NCI-H1048 (cell line): ENCODE data around the gene NDUFA8.

Experiments
- DNase-seq: peaks from one replicate; lab custom pipeline; 2025; lab: John Stamatoyannopoulos, UW

Gene NDUFA8

DNA sequence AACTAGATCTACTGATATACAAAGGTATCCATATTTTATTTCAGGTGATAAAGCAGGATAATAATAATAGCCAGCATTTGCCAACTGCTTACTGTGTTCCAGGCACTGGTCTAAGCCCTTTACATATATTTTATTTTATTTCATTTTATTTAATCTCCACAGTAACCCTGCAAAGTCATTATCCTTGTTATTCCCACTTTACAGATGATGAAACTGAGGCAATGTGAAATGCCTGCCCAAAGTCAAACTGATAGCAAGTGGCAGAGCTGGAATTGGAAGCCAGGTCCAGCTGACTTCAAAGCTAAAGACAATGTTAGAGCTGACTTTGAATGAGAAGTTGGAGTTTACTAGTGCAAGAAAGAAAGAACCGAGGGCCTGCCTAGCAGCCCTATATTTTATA is 25.0 kb upstream of the NDUFA8 start:
- no peak for DNase-seq

DNA sequence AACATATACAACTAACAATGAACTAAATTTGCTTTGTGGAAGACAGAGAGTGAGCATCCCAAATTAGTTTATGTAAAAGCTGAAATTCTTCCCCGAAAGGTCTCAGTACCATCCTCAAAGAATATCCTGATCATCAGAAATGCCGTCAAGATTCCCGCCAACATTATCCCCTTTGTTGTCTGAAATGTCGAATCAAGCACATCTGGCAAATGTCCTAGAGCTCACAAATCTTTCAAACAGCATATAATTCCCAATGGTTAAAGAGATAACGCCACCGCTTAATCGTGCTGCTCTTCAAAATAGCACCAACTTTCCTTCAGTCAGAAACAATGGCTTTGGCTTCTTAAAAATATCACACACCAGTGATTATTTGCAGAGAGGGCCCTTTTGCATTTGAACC is 23.9 kb upstream of the NDUFA8 start:
- no peak for DNase-seq

DNA sequence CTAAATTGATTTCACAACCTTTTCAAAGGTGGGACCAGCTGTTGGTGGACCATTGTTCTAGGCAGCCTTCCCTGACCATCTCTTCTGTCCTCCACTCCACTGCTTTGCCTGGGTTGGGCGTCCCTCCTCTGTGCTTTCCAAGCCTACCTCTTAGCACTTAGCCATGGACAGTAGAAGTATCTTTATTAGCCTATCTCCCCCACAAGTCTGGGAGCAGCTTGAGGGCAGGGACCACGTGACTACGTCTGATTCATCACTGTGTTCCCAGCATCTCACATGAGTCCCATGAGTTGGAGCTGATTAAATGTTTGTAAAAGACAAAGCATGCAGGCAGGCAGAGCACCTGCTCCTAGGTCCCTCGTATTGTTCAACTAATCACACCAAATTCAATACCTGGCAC is 21.1 kb upstream of the NDUFA8 start:
- DNase-seq: no peak

DNA sequence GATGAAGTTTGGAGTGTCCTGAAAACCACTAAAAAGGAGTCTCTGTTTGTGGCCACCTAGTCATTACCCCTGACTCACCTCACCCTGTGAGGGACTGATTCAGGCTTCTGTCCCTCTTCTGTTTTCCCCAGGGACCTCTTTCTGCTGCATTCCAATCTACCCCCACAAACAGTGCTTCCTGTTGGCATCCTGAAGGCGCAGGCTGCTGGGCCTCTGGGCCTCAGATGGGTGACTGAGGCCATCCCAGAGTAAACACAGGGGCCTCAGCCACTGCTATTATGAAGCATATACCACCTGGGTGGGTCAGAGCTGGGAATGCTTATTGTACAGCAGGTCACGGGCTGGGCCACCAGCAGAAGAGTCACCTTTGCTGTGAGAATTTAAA is 20.1 kb upstream of the NDUFA8 start:
- no peak for DNase-seq

DNA sequence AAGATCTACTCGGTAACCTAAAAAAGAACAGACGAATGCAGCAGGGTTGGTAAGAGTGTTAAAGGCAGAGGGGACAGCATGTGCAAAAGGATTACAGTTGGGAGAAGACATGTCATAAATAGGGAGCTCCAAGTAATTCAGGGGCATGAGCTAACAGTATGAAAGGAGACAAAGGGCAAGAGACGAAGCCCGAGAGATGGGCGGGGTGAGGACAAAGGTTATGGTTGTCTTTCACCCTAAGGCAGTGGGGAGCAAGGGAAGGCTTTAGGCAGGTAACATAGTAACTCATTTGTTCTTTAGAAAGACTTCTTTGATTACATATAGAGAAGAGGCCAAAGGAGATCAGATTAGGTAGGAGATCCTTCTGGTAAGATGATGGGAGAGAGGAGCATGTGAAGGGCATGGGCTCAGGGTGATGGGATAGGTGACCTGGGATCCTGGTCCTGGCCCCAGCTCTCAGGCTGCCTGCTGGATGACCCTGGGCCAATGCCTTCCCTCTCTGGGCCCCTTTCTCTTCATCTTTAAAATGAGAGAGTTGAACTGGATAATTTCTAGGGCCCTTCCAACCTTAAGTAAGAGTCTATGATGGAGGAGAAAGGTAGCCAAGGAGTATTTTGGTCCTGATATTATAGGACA is 19.6 kb upstream of the NDUFA8 start:
- no peak for DNase-seq

DNA sequence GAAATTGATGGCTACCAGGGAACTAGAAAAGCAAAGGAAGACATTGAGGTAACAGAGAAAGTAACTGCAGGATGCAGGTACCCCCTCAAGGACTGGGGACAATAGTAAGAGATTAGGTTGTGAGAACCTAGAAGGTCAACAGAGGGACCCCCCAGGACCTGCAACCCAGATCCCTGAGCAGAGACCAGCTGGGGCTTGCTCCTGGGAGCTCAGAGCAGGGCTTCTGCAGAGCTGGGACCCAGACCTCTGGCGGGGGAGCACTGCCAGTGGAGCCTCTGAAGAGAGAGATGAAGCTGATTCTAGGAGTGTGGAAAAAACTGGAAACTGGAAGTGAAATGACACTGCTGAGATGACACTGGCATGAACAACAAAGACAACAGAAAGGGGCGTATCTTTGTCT is 17.3 kb upstream of the NDUFA8 start:
- no peak for DNase-seq

DNA sequence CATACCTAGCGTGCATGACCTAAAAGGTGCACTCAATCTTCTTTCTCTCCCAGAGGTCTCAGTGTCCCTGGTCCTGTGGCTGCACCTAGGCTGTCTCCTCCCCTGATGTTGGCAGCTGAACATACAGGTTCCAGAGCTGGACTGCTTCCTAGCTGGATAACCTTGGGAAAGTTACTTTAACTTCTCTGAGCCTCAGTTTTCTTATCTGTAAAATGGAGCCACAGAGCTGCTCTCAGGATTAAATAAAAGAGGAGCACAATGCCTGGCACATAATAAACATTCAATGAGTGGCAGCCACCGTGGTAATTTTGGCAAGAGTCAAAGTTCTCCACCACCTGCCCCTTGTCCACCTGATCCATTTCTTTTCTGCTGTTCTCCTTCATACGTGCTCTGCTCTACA is 14.1 kb upstream of the NDUFA8 start:
- no peak for DNase-seq

DNA sequence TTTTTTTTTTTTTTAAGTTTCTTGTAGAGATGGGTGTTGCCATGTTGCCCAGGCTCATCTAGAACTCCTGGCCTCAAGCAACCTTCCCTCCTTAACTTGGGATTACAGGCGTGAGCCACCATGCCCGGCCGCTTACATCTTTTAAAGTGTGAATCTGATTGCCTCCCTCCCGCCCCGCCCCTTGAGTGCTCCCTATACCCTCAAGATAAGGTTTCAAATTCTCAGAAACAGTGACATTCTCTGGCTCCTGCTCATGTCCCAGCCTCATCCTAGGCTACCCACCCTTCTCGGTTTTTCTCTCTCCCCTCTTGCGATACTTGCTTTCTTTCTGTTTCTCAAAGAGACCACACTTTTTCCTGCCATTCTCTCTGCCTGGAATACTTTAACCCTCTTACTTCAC is 12.6 kb upstream of the NDUFA8 start:
- DNase-seq: no peak

DNA sequence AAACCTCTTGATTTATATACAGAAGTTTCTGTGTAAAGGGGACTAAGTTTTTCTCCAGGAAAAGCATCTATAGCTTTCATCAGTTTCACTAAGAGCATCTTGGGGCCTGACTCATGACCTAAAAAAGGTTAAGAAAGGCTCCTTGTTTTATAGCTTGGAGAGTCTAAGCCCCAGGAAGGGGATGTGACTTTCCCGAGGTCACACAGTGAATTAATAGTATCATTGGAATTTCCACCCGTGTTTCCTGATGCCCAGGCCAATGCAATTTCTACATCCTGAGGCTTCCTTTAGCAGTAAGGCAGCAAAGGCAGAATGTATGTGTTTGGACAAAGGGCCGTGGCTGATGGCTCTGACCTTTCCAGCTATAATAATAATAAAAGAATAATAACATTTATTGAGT is 8.8 kb upstream of the NDUFA8 start:
- DNase-seq: no peak

DNA sequence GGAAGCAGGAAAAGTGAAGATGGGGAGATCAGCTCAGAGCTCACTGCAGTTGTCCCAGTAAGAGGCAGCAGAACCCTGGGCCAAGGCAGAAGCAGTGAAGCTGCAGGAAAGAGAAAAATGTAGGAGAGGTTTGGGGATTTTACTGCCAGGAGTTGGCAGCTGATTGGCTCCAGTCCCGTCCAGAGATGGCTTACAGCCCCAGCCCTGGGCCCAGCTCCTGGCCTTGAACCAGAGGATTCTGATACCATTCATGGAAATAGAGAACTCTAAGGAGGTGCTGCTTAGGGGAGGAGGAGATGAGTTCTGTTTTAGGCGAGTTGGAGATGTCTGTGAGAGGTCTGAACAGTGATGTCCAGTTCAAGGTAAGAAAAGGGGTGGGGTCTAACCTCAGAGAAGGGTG is 4.7 kb upstream of the NDUFA8 start:
- no peak for DNase-seq

DNA sequence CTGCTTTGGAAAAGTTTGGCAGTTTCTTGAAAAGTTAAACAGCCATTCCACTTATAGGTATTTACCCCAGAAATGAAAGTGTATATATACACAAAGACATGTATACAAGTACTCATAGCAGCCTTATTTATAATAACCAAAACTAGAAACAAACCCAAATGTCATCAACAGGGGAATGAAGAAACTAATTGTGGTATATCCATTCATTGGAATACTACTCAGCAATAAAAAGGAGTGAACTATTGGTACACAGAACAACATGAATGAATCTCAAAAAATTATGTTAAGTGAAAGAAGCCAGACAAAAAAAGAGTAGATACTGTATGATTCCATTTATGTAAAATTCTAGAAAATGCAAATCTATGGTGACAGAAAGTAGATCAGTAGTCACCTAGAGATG is 2.8 kb upstream of the NDUFA8 start:
- DNase-seq: no peak

DNA sequence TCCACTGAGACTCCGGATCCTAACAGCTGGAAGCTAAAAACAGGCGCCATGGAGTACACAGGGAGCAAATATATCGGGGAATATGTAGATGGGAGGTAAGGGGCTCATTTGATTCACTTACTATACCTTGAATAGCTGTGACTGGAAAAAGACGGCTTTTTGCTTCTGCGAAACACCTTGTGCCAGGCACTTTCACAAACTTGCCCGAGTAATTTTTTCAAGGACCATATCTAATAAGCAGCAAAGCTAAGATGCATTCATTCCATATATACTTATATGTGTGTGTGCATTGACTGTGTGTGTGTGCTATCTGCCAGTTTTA is 307 bp upstream of the NDUFA8 start:
- DNase-seq: no peak

DNA sequence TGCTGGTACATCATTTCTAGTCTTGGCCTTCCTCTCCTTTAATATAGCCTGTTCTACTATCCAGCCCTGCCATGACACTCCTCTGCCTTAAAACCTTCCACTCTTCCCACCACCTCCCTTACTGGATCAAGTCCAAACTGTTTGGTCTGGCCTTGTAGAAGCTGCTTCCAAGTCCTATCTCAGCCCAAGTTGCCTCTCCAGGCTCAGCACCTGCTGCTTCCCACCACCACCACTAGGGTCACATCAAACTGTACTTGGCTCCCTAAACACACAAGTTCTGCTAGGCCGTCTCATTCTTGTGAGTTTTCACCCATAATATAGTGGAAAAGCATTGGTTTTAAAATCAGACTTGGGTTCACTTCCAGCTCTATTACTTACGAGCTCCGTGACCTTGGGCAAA is 1.4 kb downstream of the NDUFA8 start:
- DNase-seq: no peak

DNA sequence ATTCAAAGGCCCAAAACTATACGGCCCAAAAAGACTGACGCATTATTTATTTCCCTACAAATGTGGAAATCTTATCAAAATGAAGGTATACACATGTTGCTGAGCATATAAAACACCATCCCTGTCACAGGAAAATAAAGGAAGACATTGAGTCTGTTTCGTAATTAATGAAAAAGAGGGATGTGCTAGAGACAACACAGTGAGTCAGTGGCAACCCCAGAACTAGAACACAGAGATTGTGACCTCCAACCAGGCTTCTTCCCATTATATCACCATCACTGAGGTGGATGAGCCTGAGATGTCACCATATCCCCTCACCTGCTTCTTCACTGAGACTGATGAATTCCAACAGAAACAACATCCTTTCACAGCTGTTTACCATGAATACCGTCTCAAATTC is 3.8 kb downstream of the NDUFA8 start:
- DNase-seq: no peak

DNA sequence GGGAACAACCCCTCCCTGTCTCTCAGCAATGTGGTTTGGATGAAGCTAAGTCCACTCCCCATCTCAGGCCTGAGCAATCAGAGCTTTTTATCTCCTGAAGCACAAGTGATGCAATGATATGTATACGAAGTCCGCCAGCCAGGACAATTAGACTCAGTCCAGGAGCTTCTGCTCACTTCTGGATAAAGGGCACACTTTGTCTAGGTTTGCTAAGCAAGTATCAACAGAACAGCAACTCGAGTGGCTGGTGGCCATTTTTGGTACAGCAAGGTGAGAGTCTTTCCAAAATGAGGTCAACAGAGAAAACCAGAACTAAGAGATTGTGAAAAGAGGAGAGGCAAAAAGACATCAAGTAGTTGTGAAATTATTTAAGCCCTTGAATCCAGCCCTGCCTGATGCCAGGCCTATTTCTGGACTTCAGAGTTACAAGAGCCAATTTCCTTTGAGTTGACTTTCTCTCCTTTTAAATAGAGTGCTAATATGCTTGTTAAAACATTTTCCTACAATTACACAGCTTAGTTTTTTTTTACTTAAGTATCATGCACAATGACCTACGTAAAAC is 8.2 kb downstream of the NDUFA8 start:
- no peak for DNase-seq

DNA sequence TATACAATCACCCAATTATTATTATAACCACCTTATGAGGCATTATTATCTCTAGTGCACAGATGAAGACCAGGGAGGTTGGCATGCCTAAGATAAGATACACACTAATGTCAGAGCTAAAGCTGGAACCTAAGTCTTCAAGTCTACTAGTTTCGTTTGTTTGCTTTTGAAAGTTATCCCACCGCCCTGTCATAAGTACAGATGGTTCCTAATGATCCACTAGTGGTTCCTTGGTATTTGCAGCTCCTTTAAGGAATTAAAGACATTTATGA is 14.1 kb downstream of the NDUFA8 start:
- no peak for DNase-seq

DNA sequence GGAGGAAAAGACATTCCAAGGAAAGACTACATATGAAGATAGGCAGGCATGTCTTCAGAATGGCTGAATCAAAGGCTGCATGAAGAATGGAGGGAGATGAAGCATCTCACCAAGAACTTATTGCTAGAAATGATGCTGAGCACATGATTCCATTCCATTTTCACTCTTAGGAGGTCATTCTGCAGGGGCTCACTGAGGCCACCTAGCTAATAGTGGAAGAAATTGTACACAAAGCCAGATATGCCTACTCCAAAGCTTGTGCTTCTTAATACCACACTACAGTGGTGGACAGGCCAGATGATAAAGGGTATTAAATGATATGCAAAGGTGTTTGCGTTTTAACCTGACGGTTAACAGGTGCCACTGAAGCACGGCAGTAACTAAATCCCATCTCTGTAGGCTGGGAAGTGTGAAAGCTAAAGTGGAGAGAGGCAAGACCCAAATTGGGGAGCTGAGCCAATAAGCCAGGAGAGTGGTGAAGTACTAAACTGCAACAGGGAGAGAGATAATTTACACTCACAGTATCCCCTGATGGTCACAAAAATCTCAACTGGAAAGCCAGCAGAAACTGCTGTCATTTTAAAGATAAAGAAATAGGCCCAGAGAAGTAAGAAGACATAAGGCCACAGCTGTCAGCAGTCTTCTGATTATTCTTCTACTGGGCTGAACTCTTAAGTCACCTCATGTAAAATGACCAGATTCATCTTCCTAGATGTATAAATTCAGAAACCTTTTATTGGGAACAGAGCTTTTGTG is 14.6 kb downstream of the NDUFA8 start:
- DNase-seq: no peak

DNA sequence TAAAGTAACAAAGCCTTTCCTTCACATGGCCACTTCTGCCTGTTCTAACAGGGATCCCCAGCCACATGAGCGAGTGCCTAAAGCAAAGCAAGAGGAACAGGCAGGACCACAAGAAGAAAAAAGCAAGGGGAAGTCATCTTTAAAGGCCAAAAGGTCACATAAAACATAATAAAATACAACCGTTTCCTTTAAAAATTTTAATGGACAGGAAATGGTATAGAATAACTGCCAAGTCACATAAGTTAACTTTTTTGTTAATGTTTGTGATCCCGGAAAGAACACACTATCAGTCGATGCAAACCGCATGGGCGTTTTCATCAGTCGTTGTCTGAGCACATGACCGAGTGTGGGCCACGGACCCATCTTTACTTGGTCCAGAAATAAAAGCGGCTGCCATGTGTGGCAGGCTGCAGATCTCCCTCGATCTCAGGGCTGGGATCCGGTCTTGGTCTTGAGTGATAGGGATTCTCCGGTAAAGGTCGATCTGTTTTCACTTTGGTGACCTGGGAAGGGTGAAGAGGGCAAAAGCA is 15.6 kb downstream of the NDUFA8 start:
- no peak for DNase-seq

DNA sequence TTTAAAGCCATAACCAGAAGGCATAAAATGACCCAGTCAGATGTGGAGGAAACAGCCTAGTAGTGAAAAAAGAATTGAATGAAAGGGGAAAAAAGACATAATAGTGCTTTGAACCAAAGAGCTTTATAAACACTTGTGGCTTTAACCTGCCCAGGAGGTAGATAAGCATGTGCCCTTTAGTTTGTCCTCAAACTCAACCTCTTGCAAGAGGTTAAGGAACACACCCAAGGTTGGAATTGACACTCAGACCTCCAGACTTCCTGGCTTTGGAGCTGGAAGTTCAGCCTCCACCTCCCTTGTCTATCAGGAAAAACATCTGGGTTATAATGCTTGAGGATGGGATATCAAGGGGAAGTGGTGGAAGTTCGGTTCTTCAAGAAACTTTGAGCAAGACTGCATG is 16.3 kb downstream of the NDUFA8 start:
- DNase-seq: no peak

DNA sequence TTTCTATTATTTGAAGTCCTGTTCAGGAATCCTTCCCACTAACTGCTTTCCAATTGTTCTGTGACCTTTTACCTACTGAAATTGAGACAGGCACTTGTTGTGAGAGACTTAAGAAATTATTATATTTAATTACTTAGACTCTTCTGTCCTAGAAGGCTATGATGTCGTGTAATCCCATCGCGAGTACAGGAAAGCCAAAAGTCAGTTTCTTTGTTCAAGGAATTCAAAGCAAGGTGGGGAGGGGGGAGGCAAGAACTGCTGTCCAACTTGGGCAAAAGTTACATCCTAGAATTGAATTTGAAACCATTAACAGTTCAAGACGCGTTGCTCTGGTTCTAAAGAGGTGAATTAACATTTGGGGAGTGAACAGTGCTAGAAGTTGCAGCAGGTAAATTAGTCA is 17.9 kb downstream of the NDUFA8 start:
- DNase-seq: no peak

DNA sequence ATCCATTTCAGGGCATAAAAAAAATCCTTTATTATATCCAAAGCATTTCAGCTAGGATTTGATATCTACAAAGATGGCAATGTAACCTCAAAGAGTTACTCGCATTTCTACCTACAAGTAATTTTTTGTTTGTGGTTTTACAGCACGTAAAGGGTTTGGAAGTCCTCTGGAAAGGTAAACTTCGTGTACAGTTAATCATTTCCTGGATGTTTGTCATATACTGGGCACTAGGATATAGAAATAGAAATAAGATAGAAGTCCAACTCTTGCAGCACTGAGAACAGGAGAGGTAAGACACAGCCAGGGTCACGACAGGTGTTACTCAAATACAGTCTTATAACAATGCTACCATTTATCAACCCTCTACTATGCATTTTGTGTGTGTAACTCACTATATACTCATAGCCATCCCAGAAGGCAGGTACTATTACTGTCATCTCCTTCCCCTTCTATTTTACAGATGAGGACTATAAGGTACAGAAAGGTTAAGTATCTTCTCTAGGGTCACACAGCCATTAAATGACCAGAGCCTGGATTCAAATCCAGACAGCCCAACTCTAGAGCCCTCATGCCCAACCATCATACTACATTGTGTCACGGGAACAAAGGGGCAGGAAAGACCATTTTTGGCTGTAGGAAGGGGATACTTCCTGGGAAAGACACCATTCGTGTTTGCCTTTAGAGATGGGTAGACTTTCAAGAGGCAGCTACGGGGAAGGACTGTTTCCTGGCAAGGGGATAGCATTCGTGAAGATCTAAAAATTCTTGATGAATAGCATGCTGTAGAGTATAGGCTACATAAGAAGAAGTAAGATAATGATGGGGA is 19.0 kb downstream of the NDUFA8 start:
- no peak for DNase-seq

DNA sequence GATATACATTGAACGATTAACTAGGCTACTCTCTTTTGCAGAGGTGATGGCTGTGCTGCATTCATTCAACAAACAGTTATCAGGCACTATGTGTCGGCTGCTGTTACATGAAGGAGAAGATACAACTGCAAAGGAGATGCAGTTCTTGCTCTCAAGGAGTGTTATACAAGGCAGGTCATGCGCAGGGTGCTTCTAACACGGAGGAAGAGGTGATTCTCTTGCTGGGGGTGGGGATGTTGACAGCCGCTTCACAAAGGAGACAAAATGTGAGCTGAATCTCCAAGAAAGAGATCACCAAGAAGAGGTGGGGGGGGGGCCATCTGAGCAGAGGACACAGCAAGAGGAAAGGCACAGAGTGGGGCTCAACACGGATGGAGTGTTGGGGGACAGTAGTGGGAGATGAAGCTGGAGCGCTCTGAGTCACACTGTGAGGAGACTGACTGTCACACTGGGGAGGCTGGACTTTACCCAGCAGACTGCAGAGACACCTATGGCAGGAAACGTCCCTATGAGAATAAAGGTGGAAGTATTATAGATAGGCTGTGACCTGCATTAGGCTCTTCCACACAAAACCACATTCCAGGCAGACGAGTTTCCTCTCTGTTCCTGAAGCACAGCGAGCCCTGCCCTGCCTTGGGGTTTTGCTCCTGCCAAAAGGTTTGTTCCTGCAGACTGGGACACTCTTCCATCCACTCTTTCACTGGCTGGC is 20.9 kb downstream of the NDUFA8 start:
- DNase-seq: no peak

DNA sequence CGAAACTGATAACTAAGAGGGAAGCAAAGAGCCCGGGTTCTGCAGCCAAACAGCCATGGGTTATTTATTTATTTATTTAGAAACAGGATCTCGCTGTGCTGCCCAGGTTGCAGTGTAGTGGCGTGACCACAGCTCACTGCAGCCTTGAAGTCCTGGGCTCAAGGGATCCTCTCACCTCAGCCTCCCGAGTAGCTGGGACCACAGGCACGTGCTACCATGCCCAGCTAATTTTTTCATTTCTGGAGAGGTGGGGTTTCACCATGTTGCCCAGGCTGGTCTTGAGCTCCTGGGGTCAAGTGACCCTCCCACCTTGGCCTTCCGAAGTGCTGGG is 24.1 kb downstream of the NDUFA8 start:
- DNase-seq: no peak
